ENCODE measurements around the gene RBM47.

DNA sequence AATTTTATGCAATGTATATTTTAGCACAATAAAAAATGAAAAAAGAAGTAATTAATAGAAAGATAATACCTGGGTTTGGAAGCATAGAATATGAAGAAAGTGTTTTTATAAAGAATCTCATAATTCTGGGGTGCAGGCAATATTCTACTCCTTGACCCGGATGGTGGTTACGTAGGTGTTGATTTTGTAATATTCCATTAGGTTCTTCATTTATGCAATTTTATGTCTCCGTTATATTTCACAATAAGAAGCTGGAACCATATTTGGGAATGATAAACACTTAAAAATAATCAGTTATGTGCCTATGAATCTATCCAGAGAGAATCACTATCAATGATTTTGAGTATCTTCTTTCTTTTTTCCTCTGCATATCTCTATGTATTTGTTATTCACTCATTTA, 256.0 kb downstream of the RBM47 start:
- TF ChIP-seq, protein P1, sequence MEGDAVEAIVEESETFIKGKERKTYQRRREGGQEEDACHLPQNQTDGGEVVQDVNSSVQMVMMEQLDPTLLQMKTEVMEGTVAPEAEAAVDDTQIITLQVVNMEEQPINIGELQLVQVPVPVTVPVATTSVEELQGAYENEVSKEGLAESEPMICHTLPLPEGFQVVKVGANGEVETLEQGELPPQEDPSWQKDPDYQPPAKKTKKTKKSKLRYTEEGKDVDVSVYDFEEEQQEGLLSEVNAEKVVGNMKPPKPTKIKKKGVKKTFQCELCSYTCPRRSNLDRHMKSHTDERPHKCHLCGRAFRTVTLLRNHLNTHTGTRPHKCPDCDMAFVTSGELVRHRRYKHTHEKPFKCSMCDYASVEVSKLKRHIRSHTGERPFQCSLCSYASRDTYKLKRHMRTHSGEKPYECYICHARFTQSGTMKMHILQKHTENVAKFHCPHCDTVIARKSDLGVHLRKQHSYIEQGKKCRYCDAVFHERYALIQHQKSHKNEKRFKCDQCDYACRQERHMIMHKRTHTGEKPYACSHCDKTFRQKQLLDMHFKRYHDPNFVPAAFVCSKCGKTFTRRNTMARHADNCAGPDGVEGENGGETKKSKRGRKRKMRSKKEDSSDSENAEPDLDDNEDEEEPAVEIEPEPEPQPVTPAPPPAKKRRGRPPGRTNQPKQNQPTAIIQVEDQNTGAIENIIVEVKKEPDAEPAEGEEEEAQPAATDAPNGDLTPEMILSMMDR (tag by site-specific recombination; IDR thresholded peaks at IDR 0.05) = no peak
- TF ChIP-seq ZNF585B (tag by site-specific recombination; IDR thresholded peaks at IDR 0.05) (no peak), TRIM28 (IDR thresholded peaks at IDR 0.05; ENCODE audit: borderline replicate concordance, low read length) (no peak), ZNF629 (tag by site-specific recombination; IDR thresholded peaks at IDR 0.05) (no peak), ZNF501 (tag by site-specific recombination; IDR thresholded peaks at IDR 0.05) (no peak), TCF7L2 (IDR thresholded peaks at IDR 0.05; ENCODE audit: borderline replicate concordance, low read depth, low read length) (no peak), ZNF473 (tag by site-specific recombination; IDR thresholded peaks at IDR 0.05) (no peak), GLI4 (tag by site-specific recombination; IDR thresholded peaks at IDR 0.05) (no peak), ZNF433 (tag by site-specific recombination; IDR thresholded peaks at IDR 0.05; ENCODE audit: low read depth) (no peak), ZNF274 (IDR thresholded peaks at IDR 0.05; ENCODE audit: low read length) (no peak), ZNF274 (tag by site-specific recombination; IDR thresholded peaks at IDR 0.05; ENCODE audit: borderline replicate concordance) (no peak), ZNF776 (tag by site-specific recombination; IDR thresholded peaks at IDR 0.05; ENCODE audit: borderline replicate concordance) (no peak), SCRT1 (tag by site-specific recombination; IDR thresholded peaks at IDR 0.05; ENCODE audit: borderline replicate concordance) (no peak), REST (tag by site-specific recombination; IDR thresholded peaks at IDR 0.05) (no peak), ZNF18 (tag by site-specific recombination; IDR thresholded peaks at IDR 0.05) (no peak)
